ENCODE measurements around the gene SLC29A4.
"Not testable (repeated sequence)": the region's sequence is repeated elsewhere in the genome, so short reads cannot be mapped to it uniquely, and the experiment has no call there.

The SLC29A4 gene

GRCh38 chr7:5323800-5324781, 41.3 kb downstream of the SLC29A4 start:
- not testable (repeated sequence) for DNase-seq (ENCODE audit: low read depth)

- no peak for DNase-seq (ENCODE audit: low read depth)
Measured at GRCh38 chr7:5324961-5325360, 42.2 kb downstream of the SLC29A4 start.

- DNase-seq (ENCODE audit: low read depth), result no peak
Measured at GRCh38 chr7:5330288-5330687, 47.5 kb downstream of the SLC29A4 start.

GRCh38 chr7:5332579-5332978, 49.8 kb downstream of the SLC29A4 start:
- no peak for DNase-seq (ENCODE audit: low read depth)

- DNase-seq (ENCODE audit: low read depth), result no peak
Measured at GRCh38 chr7:5333121-5334045, 50.6 kb downstream of the SLC29A4 start.

GRCh38 chr7:5334671-5335070, 51.9 kb downstream of the SLC29A4 start:
- no peak for DNase-seq (ENCODE audit: low read depth)

- no peak for DNase-seq (ENCODE audit: low read depth)
Measured at GRCh38 chr7:5337047-5337446, 54.3 kb downstream of the SLC29A4 start.

GRCh38 chr7:5339955-5340354, 57.2 kb downstream of the SLC29A4 start:
- no peak for DNase-seq (ENCODE audit: low read depth)

GRCh38 chr7:5342631-5343030, 59.9 kb downstream of the SLC29A4 start:
- no peak for DNase-seq (ENCODE audit: low read depth)

GRCh38 chr7:5343884-5344283, 61.1 kb downstream of the SLC29A4 start:
- DNase-seq (ENCODE audit: low read depth), result no peak

GRCh38 chr7:5344342-5344741, 61.6 kb downstream of the SLC29A4 start:
- no peak for DNase-seq (ENCODE audit: low read depth)

GRCh38 chr7:5345171-5345570, 62.4 kb downstream of the SLC29A4 start:
- DNase-seq (ENCODE audit: low read depth), result no peak

- DNase-seq (ENCODE audit: low read depth), result no peak
Measured at GRCh38 chr7:5345671-5346070, 62.9 kb downstream of the SLC29A4 start.

GRCh38 chr7:5348134-5349004, 65.6 kb downstream of the SLC29A4 start:
- no peak for DNase-seq (ENCODE audit: low read depth)

GRCh38 chr7:5349005-5349380, 66.2 kb downstream of the SLC29A4 start:
- no peak for DNase-seq (ENCODE audit: low read depth)

- no peak for DNase-seq (ENCODE audit: low read depth)
Measured at GRCh38 chr7:5349437-5350173, 66.9 kb downstream of the SLC29A4 start.

- DNase-seq (ENCODE audit: low read depth), result no peak
Measured at GRCh38 chr7:5350174-5350463, 67.4 kb downstream of the SLC29A4 start.

GRCh38 chr7:5350600-5351385, 68.0 kb downstream of the SLC29A4 start:
- DNase-seq (ENCODE audit: low read depth), result no peak

- no peak for DNase-seq (ENCODE audit: low read depth)
Measured at GRCh38 chr7:5351507-5352265, 68.9 kb downstream of the SLC29A4 start.
